K562 (cell line): ENCODE data around the gene KLHL22. TPM values are rescaled to one million over a fixed set of nuclear protein-coding genes. Genes with fewer than 3 reads are reported as not detected.

ENCODE experiments used
- BDP1 ChIP-seq: IDR thresholded peaks from 3 replicates; pipeline ENCODE4 v1.6.1; 2011; ENCODE audit not compliant: insufficient read length, insufficient read depth
- CBX2 ChIP-seq: fragments of 200-600 bp; sonication (generic); IDR thresholded peaks from one replicate; pipeline ENCODE4 v1.6.1; 2012; ENCODE audit warnings: mild to moderate bottlenecking, low read length, inconsistent platforms; ENCODE audit not compliant: insufficient read depth, poor library complexity, severe bottlenecking
- CHCHD3 ChIP-seq: fragments of 250-450 bp; sonication (Bioruptor Pico); IDR thresholded peaks from 2 replicates; pipeline ENCODE4 v2.1.2; 2022; ENCODE audit warnings: mild to moderate bottlenecking
- CSDE1 ChIP-seq, 2 experiments: fragments of 450-650 bp; IDR thresholded peaks; 2 replicates each; pipeline ENCODE4 v1.6.1; 2016; ENCODE audit warnings: mild to moderate bottlenecking in 1 of 2
- DMBX1 ChIP-seq: fragments of 250-450 bp; sonication (Bioruptor Pico); IDR thresholded peaks from 2 replicates; pipeline ENCODE4 v1.8.0; 2022; ENCODE audit warnings: inconsistent platforms, mild to moderate bottlenecking, moderate library complexity, borderline replicate concordance
- ELF1 ChIP-seq: fragments of 200-800 bp; sonication (Bioruptor generic); IDR thresholded peaks from 2 replicates; pipeline ENCODE4 v1.6.1; 2016; ENCODE audit warnings: missing genetic modification characterization, missing compliant biosample characterization
- FOXM1 ChIP-seq, 2 experiments: fragments of 450-650 bp in 1 of 2; sonication (generic) in 1 of 2; formaldehyde crosslinking in 1 of 2; IDR thresholded peaks; 2 replicates each; pipeline versions ENCODE4 v1.6.1 to v1.9.0; 2017 to 2022; ENCODE audit warnings: low read depth in 2 of 2, mild to moderate bottlenecking in 2 of 2, missing genetic modification reagents in 1 of 2, moderate library complexity in 1 of 2
- MTA2 ChIP-seq: fragments of 450-650 bp; IDR thresholded peaks from 2 replicates; pipeline ENCODE4 v1.6.1; 2016; ENCODE audit warnings: low read depth
- MYC ChIP-seq, 2 experiments: fragments of 250-450 bp in 1 of 2; sonication (Bioruptor Pico) in 1 of 2; IDR thresholded peaks; 2 replicates each; pipeline versions ENCODE4 v1.5.1 to v1.6.1; 2012 to 2021; ENCODE audit warnings: low read depth in 2 of 2, borderline replicate concordance in 1 of 2, improper control_type of control experiment in 1 of 2, low read length in 1 of 2, mild to moderate bottlenecking in 1 of 2, moderate library complexity in 1 of 2
- NFXL1 ChIP-seq: fragments of 450-650 bp; formaldehyde crosslinking; IDR thresholded peaks from 2 replicates; pipeline ENCODE4 v1.4.0; 2021; ENCODE audit warnings: mild to moderate bottlenecking
- PTRF ChIP-seq: fragments of 450-650 bp; IDR thresholded peaks from 2 replicates; pipeline ENCODE4 v1.6.1; 2016; ENCODE audit warnings: mild to moderate bottlenecking, missing genetic modification characterization, missing compliant biosample characterization
- RBM14 ChIP-seq: fragments of 200-400 bp; formaldehyde crosslinking; IDR thresholded peaks from 2 replicates; pipeline ENCODE4 v1.6.1; 2018; ENCODE audit warnings: low read depth, mild to moderate bottlenecking, low read length, moderate library complexity, borderline replicate concordance; ENCODE audit not compliant: insufficient read depth
- SMAD2 ChIP-seq: fragments of 150-350 bp; IDR thresholded peaks from 2 replicates; pipeline ENCODE4 v1.6.1; 2014; ENCODE audit warnings: low read depth, mild to moderate bottlenecking, low read length
- SNIP1 ChIP-seq: fragments of 450-650 bp; IDR thresholded peaks from 2 replicates; pipeline ENCODE4 v1.7.1; 2017; ENCODE audit warnings: low read depth, mild to moderate bottlenecking
- polyA plus RNA-seq, 8 experiments: library from polyadenylated mRNA; depleted of rRNA in 4 of 8; stranded (reverse) in 5 of 8; unstranded in 3 of 8; fragments of >200 nt; fragmentation: Nextera tagmentation in 2 of 8; fragmentation: Illumina TruSeq in 1 of 8; extraction: Ambion mirVana in 2 of 8; extraction: Trizol in 1 of 8; gene quantifications; 2 replicates each; pipeline versions ENCODE4 v1.2.1 to v1.2.3, GENCODE V29; 2011 to 2014; ENCODE audit warnings: inconsistent platforms in 1 of 8, missing spikeins in 1 of 8
- total RNA-seq, 7 experiments: library from RNA; depleted of rRNA in 6 of 7; stranded (reverse); fragments of >200 nt in 6 of 7; fragmentation: Illumina TruSeq in 2 of 7; extraction: Trizol in 2 of 7; gene quantifications; 2 replicates each; pipeline versions ENCODE4 v1.2.1 to v1.2.3, GENCODE V29; 2011 to 2021; ENCODE audit warnings: low replicate concordance in 1 of 7
- TF ChIP-seq, protein P1 (sequence below): fragments of 250-450 bp; sonication (Bioruptor Pico); IDR thresholded peaks from 2 replicates; pipeline ENCODE4 v1.8.0; 2022; ENCODE audit warnings: inconsistent platforms
- TF ChIP-seq, protein P2 (sequence below): sonication (generic); formaldehyde crosslinking; IDR thresholded peaks from 2 replicates; pipeline ENCODE4 v1.8.0; 2022; ENCODE audit warnings: mild to moderate bottlenecking, missing genetic modification reagents
- TF ChIP-seq, protein P3 (sequence below): sonication (generic); formaldehyde crosslinking; IDR thresholded peaks from 2 replicates; pipeline ENCODE4 v1.8.0; 2022; ENCODE audit warnings: mild to moderate bottlenecking, missing genetic modification reagents

Gene KLHL22
- total and polyA plus RNA-seq, 9 of the 15 experiments (the other 6 are each of a cell fraction or from before 2014, with no cell fraction given), result 1.3 to 25.6 (median 15.2) TPM

GRCh38 chr22:20429254-20430100 lies 66.1 kb downstream of the KLHL22 start (continued):
- TF ChIP-seq DMBX1 (CRISPR knock-in tag) (no peak; the same call in 1 of the 2 replicates), BDP1 (no peak), MTA2 (no peak), ELF1 (tag) (no peak), FOXM1 (IDR thresholded peaks at IDR 0.05; ENCODE audit: low read depth) (no peak), FOXM1 (CRISPR knock-in tag; IDR thresholded peaks at IDR 0.05; ENCODE audit: low read depth) (peak; percentile 10; the same call in 1 of the 2 replicates), PTRF (no peak), CBX2 (no peak), MYC (IDR thresholded peaks at IDR 0.05; ENCODE audit: low read depth, low read length) (no peak), MYC (CRISPR knock-in tag; IDR thresholded peaks at IDR 0.05; ENCODE audit: borderline replicate concordance, low read depth) (peak; percentile 93; the same call in 1 of the 2 replicates), SMAD2 (no peak), CSDE1 (IDR thresholded peaks at IDR 0.05) (no peak), NFXL1 (CRISPR knock-in tag) (0 out of 2 replicates have a peak, but pooled peaks have one; percentile 48), SNIP1 (no peak), CHCHD3 (no peak), RBM14 (no peak)
- TF ChIP-seq, protein P1, sequence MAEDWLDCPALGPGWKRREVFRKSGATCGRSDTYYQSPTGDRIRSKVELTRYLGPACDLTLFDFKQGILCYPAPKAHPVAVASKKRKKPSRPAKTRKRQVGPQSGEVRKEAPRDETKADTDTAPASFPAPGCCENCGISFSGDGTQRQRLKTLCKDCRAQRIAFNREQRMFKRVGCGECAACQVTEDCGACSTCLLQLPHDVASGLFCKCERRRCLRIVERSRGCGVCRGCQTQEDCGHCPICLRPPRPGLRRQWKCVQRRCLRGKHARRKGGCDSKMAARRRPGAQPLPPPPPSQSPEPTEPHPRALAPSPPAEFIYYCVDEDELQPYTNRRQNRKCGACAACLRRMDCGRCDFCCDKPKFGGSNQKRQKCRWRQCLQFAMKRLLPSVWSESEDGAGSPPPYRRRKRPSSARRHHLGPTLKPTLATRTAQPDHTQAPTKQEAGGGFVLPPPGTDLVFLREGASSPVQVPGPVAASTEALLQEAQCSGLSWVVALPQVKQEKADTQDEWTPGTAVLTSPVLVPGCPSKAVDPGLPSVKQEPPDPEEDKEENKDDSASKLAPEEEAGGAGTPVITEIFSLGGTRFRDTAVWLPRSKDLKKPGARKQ (CRISPR knock-in tag), result no peak
- TF ChIP-seq, protein P2, sequence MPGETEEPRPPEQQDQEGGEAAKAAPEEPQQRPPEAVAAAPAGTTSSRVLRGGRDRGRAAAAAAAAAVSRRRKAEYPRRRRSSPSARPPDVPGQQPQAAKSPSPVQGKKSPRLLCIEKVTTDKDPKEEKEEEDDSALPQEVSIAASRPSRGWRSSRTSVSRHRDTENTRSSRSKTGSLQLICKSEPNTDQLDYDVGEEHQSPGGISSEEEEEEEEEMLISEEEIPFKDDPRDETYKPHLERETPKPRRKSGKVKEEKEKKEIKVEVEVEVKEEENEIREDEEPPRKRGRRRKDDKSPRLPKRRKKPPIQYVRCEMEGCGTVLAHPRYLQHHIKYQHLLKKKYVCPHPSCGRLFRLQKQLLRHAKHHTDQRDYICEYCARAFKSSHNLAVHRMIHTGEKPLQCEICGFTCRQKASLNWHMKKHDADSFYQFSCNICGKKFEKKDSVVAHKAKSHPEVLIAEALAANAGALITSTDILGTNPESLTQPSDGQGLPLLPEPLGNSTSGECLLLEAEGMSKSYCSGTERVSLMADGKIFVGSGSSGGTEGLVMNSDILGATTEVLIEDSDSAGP (CRISPR knock-in tag), result no peak
- TF ChIP-seq, protein P3, sequence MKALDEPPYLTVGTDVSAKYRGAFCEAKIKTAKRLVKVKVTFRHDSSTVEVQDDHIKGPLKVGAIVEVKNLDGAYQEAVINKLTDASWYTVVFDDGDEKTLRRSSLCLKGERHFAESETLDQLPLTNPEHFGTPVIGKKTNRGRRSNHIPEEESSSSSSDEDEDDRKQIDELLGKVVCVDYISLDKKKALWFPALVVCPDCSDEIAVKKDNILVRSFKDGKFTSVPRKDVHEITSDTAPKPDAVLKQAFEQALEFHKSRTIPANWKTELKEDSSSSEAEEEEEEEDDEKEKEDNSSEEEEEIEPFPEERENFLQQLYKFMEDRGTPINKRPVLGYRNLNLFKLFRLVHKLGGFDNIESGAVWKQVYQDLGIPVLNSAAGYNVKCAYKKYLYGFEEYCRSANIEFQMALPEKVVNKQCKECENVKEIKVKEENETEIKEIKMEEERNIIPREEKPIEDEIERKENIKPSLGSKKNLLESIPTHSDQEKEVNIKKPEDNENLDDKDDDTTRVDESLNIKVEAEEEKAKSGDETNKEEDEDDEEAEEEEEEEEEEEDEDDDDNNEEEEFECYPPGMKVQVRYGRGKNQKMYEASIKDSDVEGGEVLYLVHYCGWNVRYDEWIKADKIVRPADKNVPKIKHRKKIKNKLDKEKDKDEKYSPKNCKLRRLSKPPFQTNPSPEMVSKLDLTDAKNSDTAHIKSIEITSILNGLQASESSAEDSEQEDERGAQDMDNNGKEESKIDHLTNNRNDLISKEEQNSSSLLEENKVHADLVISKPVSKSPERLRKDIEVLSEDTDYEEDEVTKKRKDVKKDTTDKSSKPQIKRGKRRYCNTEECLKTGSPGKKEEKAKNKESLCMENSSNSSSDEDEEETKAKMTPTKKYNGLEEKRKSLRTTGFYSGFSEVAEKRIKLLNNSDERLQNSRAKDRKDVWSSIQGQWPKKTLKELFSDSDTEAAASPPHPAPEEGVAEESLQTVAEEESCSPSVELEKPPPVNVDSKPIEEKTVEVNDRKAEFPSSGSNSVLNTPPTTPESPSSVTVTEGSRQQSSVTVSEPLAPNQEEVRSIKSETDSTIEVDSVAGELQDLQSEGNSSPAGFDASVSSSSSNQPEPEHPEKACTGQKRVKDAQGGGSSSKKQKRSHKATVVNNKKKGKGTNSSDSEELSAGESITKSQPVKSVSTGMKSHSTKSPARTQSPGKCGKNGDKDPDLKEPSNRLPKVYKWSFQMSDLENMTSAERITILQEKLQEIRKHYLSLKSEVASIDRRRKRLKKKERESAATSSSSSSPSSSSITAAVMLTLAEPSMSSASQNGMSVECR (CRISPR knock-in tag), result no peak; the same call in 1 of the 2 replicates
